ENCODE data around the gene CHCHD5. TPM values are rescaled to one million over a fixed set of nuclear protein-coding genes. Genes with fewer than 3 reads are reported as not detected.

CHCHD5 gene
- polyA plus RNA-seq, 3 donors, result 37.1 to 77.3 (median 56.2) TPM

DNA sequence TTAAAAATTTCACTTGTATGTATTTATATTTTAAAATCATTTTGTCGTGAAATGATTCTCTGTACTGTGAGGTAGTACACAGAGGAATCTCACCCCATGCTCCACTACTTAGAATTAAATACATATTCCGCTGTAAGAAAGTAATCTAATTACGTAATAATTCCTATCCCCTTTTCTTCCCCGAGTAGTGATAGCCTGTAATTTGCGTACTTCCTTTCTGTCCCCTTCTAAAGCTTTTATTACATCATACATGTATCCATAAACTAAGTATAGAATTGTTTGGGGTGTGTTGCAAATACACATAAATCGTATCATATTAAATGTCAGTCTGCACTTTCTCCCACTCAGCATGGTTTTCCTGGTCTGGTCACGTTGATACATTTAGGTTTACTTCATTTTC is 12.4 kb upstream of the CHCHD5 start:
- H3K4me1 ChIP-seq (ENCODE audit: control insufficient read depth in 1 of 2, insufficient read depth in 2 of 2, low read length in 2 of 2), result no peaks in the 10 kb centered on the region
- H3K27me3 Mint-ChIP-seq (ENCODE audit: low read depth in 3 of 3), result no peaks in the 10 kb centered on the region
- H3K4me3 ChIP-seq (replicated peaks in 1 of 3; ENCODE audit: low read depth in 2 of 3, low read length in 3 of 3), result no peak overlapping the region
- DNase-seq, result no peak
- no peak overlapping the region for H3K9ac ChIP-seq (ENCODE audit: insufficient read depth, low read length, poor library complexity, severe bottlenecking)
- no peak overlapping the region for H3K4me3 Mint-ChIP-seq
- peaks cover 86 to 98% of the 10 kb centered on the region in 2 donors for H3K36me3 Mint-ChIP-seq
- no peaks in the 10 kb centered on the region for H3K79me2 ChIP-seq (ENCODE audit: insufficient read depth, low read length)
- H2AFZ ChIP-seq (ENCODE audit: insufficient read depth, low read depth, low read length, poor library complexity, severe bottlenecking), result no peak overlapping the region
- H3K27ac Mint-ChIP-seq, result no peak overlapping the region
- peaks cover 87 to 100% of the 10 kb centered on the region in 2 donors for H3K36me3 ChIP-seq (replicated peaks in 1 of 2; ENCODE audit: control insufficient read depth in 1 of 2, insufficient read depth in 2 of 2, low read length in 2 of 2)
- no CpG with 5 or more reads among the region's 7 CpGs for WGBS (ENCODE audit: insufficient coverage)
- H3K9me3 ChIP-seq (replicated peaks in 1 of 2; ENCODE audit: control insufficient read depth in 1 of 2, insufficient read depth in 1 of 2, low read length in 2 of 2), result no peaks in the 10 kb centered on the region
- no peak overlapping the region for H3K27ac ChIP-seq (ENCODE audit: low read depth in 1 of 2, low read length in 2 of 2)
- intact Hi-C loops (cut with micrococcal nuclease), result no loop called here
- no peak overlapping the region for H3K4me2 ChIP-seq (replicated peaks; ENCODE audit: extremely low read depth, low read length, poor library complexity, severe bottlenecking)
- no peaks in the 10 kb centered on the region for H3K4me1 Mint-ChIP-seq
- TF ChIP-seq, protein P1, sequence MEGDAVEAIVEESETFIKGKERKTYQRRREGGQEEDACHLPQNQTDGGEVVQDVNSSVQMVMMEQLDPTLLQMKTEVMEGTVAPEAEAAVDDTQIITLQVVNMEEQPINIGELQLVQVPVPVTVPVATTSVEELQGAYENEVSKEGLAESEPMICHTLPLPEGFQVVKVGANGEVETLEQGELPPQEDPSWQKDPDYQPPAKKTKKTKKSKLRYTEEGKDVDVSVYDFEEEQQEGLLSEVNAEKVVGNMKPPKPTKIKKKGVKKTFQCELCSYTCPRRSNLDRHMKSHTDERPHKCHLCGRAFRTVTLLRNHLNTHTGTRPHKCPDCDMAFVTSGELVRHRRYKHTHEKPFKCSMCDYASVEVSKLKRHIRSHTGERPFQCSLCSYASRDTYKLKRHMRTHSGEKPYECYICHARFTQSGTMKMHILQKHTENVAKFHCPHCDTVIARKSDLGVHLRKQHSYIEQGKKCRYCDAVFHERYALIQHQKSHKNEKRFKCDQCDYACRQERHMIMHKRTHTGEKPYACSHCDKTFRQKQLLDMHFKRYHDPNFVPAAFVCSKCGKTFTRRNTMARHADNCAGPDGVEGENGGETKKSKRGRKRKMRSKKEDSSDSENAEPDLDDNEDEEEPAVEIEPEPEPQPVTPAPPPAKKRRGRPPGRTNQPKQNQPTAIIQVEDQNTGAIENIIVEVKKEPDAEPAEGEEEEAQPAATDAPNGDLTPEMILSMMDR (IDR thresholded peaks at IDR 0.05), result no peak
- no peaks in the 10 kb centered on the region for H4K20me1 ChIP-seq (ENCODE audit: insufficient read depth, low read length)
- H3K9me3 Mint-ChIP-seq, result peaks cover 0 to 6% (median 2%) of the 10 kb centered on the region in 7 donors
- H3K27me3 ChIP-seq (ENCODE audit: control insufficient read depth in 2 of 2, insufficient read depth in 2 of 2, low read length in 2 of 2), result no peaks in the 10 kb centered on the region

DNA sequence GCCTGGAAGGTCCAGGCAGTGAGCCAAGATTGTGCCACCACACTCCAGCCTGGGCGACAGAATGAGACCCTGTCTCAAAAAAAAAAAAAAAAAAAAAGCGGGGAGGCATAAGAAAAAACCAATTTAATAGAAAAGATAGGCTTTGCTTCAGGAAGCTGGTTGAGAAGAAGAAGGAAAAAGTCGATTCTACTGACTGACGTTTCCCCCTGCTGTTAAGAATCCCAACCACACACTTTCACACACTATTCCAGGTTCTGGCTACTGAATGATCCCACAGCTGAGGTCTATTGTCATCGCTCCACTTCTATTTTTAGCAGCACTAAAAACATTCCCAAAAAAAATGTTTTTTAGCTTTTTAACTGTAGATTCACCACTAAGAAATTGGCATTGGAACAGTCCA is 6.7 kb upstream of the CHCHD5 start:
- TF ChIP-seq, protein P1 (IDR thresholded peaks at IDR 0.05), result no peak
- Histone ChIP-seq H3K4me3 (replicated peaks in 1 of 3; ENCODE audit: low read depth in 2 of 3, low read length in 3 of 3) (no peak overlapping the region), H3K36me3 (replicated peaks in 1 of 2; ENCODE audit: control insufficient read depth in 1 of 2, insufficient read depth in 2 of 2, low read length in 2 of 2) (peaks cover 39 to 44% of the 10 kb centered on the region in 2 donors), H3K9ac (ENCODE audit: insufficient read depth, low read length, poor library complexity, severe bottlenecking) (no peak overlapping the region), H3K4me2 (replicated peaks; ENCODE audit: extremely low read depth, low read length, poor library complexity, severe bottlenecking) (no peak overlapping the region), H2AFZ (ENCODE audit: insufficient read depth, low read depth, low read length, poor library complexity, severe bottlenecking) (no peak overlapping the region), H3K27ac (ENCODE audit: low read depth in 1 of 2, low read length in 2 of 2) (no peak overlapping the region), H3K79me2 (ENCODE audit: insufficient read depth, low read length) (no peaks in the 10 kb centered on the region), H3K4me1 (ENCODE audit: control insufficient read depth in 1 of 2, insufficient read depth in 2 of 2, low read length in 2 of 2) (peaks cover 3 to 5% of the 10 kb centered on the region in 2 donors), H3K9me3 (replicated peaks in 1 of 2; ENCODE audit: control insufficient read depth in 1 of 2, insufficient read depth in 1 of 2, low read length in 2 of 2) (no peaks in the 10 kb centered on the region), H3K27me3 (ENCODE audit: control insufficient read depth in 2 of 2, insufficient read depth in 2 of 2, low read length in 2 of 2) (no peaks in the 10 kb centered on the region), H4K20me1 (ENCODE audit: insufficient read depth, low read length) (no peaks in the 10 kb centered on the region)
- H3K27me3 Mint-ChIP-seq (ENCODE audit: low read depth in 3 of 3), result no peaks in the 10 kb centered on the region
- H3K27ac Mint-ChIP-seq, result no peak overlapping the region
- no peak for DNase-seq
- H3K9me3 Mint-ChIP-seq, result no peaks in the 10 kb centered on the region
- H3K36me3 Mint-ChIP-seq, result peaks cover 38 to 48% of the 10 kb centered on the region in 2 donors
- H3K4me1 Mint-ChIP-seq, result peaks cover 13% of the 10 kb centered on the region
- 100% methylated on average over 1 of the region's 5 CpGs for WGBS (ENCODE audit: insufficient coverage)
- no peak overlapping the region for H3K4me3 Mint-ChIP-seq
- intact Hi-C loops (cut with micrococcal nuclease), result no loop called here

All from CD14-positive monocyte (primary cell).